ENCODE data around the gene BRAF.
"Not testable (repeated sequence)": the region's sequence is repeated elsewhere in the genome, so short reads cannot be mapped to it uniquely, and the experiment has no call there.

Gene BRAF

DNA sequence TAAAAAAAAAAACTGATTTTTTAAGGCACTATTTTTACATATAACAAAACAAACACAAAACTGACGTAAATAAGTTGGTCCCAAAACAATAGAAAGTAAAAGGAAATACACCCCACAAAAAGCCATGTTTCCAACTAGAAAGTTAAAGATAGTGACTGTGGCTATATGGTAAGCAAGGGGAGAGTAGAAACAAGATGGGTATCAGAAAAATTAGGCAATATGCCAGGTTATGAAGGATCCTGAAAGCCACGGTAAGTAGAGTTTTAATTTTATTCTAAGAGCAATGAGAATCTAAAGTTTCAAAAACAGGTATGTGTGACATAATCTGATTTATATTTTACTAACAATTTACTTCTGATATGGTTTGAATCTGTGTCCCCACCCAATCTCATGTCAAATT is 61.5 kb downstream of the BRAF start:
- no peak overlapping the region for H3K4me3 ChIP-seq (ENCODE audit: low read length)
- TF ChIP-seq, protein P1, sequence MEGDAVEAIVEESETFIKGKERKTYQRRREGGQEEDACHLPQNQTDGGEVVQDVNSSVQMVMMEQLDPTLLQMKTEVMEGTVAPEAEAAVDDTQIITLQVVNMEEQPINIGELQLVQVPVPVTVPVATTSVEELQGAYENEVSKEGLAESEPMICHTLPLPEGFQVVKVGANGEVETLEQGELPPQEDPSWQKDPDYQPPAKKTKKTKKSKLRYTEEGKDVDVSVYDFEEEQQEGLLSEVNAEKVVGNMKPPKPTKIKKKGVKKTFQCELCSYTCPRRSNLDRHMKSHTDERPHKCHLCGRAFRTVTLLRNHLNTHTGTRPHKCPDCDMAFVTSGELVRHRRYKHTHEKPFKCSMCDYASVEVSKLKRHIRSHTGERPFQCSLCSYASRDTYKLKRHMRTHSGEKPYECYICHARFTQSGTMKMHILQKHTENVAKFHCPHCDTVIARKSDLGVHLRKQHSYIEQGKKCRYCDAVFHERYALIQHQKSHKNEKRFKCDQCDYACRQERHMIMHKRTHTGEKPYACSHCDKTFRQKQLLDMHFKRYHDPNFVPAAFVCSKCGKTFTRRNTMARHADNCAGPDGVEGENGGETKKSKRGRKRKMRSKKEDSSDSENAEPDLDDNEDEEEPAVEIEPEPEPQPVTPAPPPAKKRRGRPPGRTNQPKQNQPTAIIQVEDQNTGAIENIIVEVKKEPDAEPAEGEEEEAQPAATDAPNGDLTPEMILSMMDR (conservative IDR thresholded peaks at IDR 0.05; ENCODE audit: low read length), result no peak
- DNase-seq (ENCODE audit: low read depth), result no peak

DNA sequence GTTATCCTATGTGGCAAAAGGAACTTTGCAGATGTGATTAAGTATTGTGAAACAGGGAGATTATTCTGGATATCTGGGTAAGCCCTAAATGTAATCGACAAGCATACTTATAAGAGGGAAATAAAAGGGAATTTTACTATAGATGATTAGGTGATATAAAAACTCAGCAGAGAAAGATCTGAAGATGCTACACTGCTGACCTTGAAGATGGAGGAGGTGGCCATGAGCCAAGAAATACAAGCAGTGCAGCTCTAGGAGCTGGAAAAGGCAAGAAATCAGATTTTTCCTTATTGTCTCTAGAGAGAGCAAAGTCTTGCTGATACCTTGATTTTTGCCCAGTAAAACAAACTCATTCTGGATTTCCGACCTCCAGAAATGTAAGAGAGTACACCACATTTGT is 67.7 kb downstream of the BRAF start:
- TF ChIP-seq, protein P1 (conservative IDR thresholded peaks at IDR 0.05; ENCODE audit: low read length), result no peak
- DNase-seq (ENCODE audit: low read depth), result no peak

DNA sequence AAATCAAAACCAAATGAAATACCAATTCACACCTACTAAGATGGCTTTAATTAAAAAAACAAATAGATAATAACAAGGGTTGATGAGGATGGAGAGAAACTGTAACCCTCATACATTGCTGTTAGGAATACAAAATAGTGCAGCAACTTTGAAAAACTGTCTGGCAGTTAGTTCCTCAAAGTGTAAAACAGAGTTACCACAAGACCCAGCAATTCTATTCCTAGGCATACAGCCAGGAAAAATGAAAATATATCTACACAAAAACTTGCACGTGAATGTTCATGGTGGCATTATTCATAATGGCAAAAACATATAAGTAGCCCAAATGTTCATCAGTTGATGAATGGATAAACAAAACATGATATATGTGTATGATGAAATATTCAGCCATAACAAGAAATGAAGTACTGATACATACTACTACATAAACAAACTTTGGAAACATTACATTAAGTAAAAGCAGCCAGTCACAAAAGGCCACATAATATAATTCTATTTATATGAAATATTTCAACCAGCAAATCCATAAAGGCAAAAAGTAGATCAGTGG is 83.5 kb downstream of the BRAF start:
- no peak overlapping the region for H3K4me3 ChIP-seq (ENCODE audit: low read length)
- no peak for DNase-seq (ENCODE audit: low read depth)
- TF ChIP-seq, protein P1 (conservative IDR thresholded peaks at IDR 0.05; ENCODE audit: low read length), result no peak

More for the DNA sequence above, 67.7 kb downstream of the BRAF start:
- H3K4me3 ChIP-seq (ENCODE audit: low read length), result no peak overlapping the region

DNA sequence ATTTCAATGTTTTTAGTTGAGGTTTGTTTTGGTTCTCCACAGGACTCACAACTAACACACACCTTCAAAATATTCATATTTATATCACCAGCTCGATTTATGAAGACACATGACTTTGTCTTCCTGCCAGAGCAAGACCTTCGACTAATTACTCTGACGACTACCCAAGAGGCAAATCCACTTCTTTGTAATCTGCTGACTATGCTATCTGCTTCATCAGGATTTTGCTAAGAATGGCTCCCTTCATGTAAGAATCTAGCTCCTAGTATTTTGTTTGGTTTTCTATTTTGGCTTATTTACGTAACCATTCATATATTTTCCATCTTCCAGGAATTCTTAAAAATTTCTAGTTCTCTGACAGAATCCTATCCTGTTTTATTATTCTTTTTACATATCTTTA is 93.0 kb downstream of the BRAF start:
- DNase-seq (ENCODE audit: low read depth), result no peak
- H3K4me3 ChIP-seq (ENCODE audit: low read length), result no peak overlapping the region
- TF ChIP-seq, protein P1 (conservative IDR thresholded peaks at IDR 0.05; ENCODE audit: low read length), result no peak

DNA sequence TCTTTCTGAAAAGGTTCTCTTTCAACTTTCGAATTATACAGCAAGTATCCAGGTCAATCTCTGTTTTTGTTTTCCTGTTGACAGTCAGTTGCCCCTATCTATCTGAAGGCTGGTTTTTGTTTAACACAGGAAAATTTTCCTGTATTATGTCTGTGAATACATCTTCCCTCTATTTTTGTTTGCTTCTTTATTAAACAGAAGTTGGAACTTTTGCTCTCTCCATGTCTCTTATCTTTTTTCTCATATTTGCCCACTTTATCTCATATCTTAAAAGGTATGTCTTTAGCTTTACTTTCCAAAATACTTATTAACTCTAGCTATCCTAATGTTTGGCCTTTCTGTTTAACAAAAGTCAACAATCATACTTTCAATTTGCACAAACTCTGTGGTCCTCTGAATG is 95.0 kb downstream of the BRAF start:
- H3K4me3 ChIP-seq (ENCODE audit: low read length), result no peak overlapping the region
- no peak for DNase-seq (ENCODE audit: low read depth)
- TF ChIP-seq, protein P1 (conservative IDR thresholded peaks at IDR 0.05; ENCODE audit: low read length), result no peak

DNA sequence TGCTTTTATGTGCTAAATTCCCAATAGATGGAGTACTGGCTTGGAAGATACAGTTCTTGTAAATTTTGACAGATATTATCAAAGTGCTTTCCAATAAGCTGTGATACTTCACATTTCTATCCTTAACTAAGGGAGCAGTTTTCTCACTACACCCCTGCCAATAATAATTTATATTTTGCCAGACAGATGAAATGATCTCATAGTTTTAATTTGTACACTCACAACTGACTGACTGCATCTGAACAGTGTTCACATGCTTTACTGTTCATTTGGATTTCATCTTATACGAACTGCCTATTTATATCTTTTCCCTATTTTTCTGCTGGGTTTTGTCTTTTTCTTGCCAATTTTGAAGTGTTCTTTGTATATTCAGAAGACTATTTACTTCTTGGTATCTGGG is 96.0 kb downstream of the BRAF start:
- TF ChIP-seq, protein P1 (conservative IDR thresholded peaks at IDR 0.05; ENCODE audit: low read length), result no peak
- no peak overlapping the region for H3K4me3 ChIP-seq (ENCODE audit: low read length)
- no peak for DNase-seq (ENCODE audit: low read depth)

DNA sequence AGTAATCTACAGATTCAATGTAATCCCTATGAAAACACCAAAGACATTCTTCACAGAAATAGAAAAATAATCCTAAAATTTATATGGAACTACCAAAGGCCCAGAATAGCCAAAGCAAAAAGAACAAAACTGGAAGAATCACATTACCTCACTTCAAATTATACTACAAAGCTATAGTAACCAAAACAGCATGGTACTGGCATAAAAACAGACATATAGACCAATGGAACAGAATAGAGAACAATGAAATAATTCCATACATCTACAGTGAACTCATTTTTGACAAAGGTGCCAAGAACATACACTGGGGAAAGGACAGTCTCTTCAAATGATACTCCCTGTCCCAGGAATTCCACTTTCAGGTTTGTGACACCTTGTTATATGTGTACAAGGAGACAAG is 107.3 kb downstream of the BRAF start:
- not testable (repeated sequence) for DNase-seq (ENCODE audit: low read depth); H3K4me3 ChIP-seq (ENCODE audit: low read length)

Measured in AG10803 (cell line).